GM19099 (cell line): ENCODE measurements around the gene TEF.

Source experiments
- POLR2A ChIP-seq: IDR thresholded peaks from 3 replicates; pipeline ENCODE4 v1.6.1; 2011; ENCODE audit warnings: low read depth; ENCODE audit not compliant: insufficient read length; ENCODE audit errors: extremely low read depth

TEF gene

DNA sequence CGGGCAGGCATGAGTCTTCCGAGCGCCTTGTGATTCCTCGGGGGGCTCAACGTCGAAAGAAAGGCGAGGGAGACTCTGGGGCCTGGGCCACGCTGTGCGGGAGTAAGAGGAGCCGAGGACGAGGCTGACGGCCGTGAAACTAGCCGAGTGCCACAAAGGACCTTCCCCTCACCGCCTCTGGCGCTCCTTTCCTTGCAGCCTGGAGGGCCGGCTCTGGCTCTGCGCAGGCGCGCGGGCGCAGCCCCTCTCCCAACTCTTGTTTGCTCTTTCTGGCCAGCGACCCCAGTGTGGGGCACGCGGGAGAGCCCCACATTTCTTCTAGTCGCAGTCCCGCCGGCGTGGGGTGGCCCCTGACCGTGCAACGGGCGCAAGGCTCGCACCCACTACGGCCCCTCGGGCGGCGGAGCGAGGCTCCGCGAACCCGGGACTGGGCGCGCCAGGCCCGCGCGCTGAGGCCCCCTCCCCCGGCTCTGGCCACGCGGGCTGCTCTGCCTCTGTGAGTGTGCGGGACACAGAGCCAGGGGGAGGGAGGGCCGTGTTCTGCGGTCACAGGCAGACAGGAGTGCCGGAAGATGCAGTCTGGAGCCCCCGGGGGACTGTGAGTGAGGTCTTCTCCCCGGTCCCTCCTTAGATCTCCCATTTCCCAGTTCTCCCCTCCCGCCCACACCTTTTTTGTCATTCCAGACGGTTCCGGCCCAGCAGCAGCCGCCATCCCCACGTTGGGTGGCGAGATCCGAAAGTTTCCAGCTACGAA lies 65.9 kb downstream of the TEF start:
- peak; percentile 60 for TF ChIP-seq POLR2A

GRCh38 chr22:41448189-41448808 lies 66.6 kb downstream of the TEF start:
- TF ChIP-seq POLR2A = peak; percentile 51
